ENCODE measurements around the gene CCT2.

CCT2 gene

DNA sequence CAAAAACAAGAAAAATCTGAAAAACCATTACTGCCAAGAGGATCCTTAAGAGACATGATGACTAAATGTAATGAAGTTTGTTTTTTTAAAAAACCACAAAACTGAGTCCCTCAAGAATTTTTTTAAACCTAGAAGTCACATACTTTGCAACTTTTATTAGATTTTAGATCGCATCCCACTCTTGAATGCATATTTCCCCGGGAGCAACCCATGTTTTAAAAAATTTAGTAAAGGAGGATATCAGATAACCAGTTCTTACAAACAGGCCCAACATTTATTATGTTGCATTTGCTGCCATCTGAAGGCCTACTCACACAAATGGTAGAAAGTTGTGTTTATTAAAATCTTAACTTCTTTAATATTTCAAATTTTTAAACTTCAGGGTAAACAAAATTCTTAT, 44.3 kb upstream of the CCT2 start:
- H3K4me3 ChIP-seq (ENCODE audit: low read depth, low read length) = no peak overlapping the region
- TF ChIP-seq ZSCAN23 (tag by site-specific recombination; IDR thresholded peaks at IDR 0.05) (no peak), PRDM6 (tag by site-specific recombination; IDR thresholded peaks at IDR 0.05) (0 out of 2 replicates have a peak, but pooled peaks have one; percentile 31)
- no peaks in the 10 kb centered on the region; the same call in none of the 2 replicates for H3K9me3 ChIP-seq (ENCODE audit: control insufficient read depth, insufficient read depth, low read depth, low read length)
- ChIA-PET CTCF (no interaction called here), POLR2A (no interaction called here)
- H3K36me3 ChIP-seq (ENCODE audit: control insufficient read depth in 2 of 2, insufficient read depth in 1 of 2, low read length in 2 of 2) = peaks cover 4% of the 10 kb centered on the region in 2 experiments
- no peaks in the 10 kb centered on the region for H3K4me1 ChIP-seq (ENCODE audit: control insufficient read depth, insufficient read depth, low read length)
- no peak overlapping the region for H3K27ac ChIP-seq (ENCODE audit: extremely low read depth, low read depth, low read length)

GRCh38 chr12:69544087-69544486, 41.2 kb upstream of the CCT2 start:
- Histone ChIP-seq H3K36me3 (ENCODE audit: control insufficient read depth in 2 of 2, insufficient read depth in 1 of 2, low read length in 2 of 2) (peaks cover 0 to 4% of the 10 kb centered on the region in 2 experiments; a peak in 2 of 3 replicates), H3K4me1 (ENCODE audit: control insufficient read depth, insufficient read depth, low read length) (no peaks in the 10 kb centered on the region), H3K9me3 (ENCODE audit: control insufficient read depth, insufficient read depth, low read depth, low read length) (no peaks in the 10 kb centered on the region; the same call in none of the 2 replicates), H3K27ac (ENCODE audit: extremely low read depth, low read depth, low read length) (no peak overlapping the region), H3K4me3 (ENCODE audit: low read depth, low read length) (no peak overlapping the region)
- POLR2A ChIA-PET = no interaction called here
- TF ChIP-seq ZBTB17 (tag by site-specific recombination; IDR thresholded peaks at IDR 0.05) (no peak), MEIS1 (CRISPR knock-in tag; IDR thresholded peaks at IDR 0.05; ENCODE audit: borderline replicate concordance) (no peak), ZNF423 (tag by site-specific recombination; IDR thresholded peaks at IDR 0.05) (no peak)
- CTCF ChIA-PET = no interaction called here

DNA sequence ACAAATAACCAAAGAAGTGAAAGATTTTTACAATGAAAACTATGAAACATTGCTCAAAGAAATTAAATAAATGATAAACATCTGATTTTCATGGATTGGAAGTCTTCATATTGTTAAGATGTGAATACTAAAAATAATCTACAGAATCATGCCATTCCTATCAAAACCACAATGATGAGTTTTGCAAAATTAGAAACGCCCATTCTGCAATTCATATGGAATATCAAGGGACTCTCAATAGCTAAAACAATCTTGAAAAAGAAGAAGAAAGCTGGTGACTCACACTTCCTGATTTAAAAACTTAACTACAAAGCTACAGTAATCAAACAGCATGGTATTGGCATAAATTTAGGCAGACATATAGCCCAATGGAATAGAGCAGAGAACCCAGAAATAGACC, 40.2 kb upstream of the CCT2 start:
- no peak overlapping the region for H3K27ac ChIP-seq (ENCODE audit: extremely low read depth, low read depth, low read length)
- H3K4me1 ChIP-seq (ENCODE audit: control insufficient read depth, insufficient read depth, low read length) = no peaks in the 10 kb centered on the region
- H3K36me3 ChIP-seq (ENCODE audit: control insufficient read depth in 2 of 2, insufficient read depth in 1 of 2, low read length in 2 of 2) = peaks cover 0 to 4% of the 10 kb centered on the region in 2 experiments; a peak in 2 of 3 replicates
- H3K4me3 ChIP-seq (ENCODE audit: low read depth, low read length) = no peak overlapping the region
- H3K9me3 ChIP-seq (ENCODE audit: control insufficient read depth, insufficient read depth, low read depth, low read length) = no peaks in the 10 kb centered on the region; the same call in none of the 2 replicates
- POLR2A ChIA-PET = no interaction called here
- TF ChIP-seq ZNF548 (tag by site-specific recombination; IDR thresholded peaks at IDR 0.05) = no peak
- no peak for TF ChIP-seq ZNF416 (tag by site-specific recombination; IDR thresholded peaks at IDR 0.05)
- CTCF ChIA-PET = no interaction called here

- no peak overlapping the region for H3K27ac ChIP-seq (ENCODE audit: extremely low read depth, low read depth, low read length)
- no peaks in the 10 kb centered on the region for H3K4me1 ChIP-seq (ENCODE audit: control insufficient read depth, insufficient read depth, low read length)
- CTCF ChIA-PET = interaction anchor here (0.6 to 1.1 kb wide), 2 partner anchors 19 to 22 kb away, joined by 3 to 4 read pairs; no protein-coding TSS in a partner anchor
- no peaks in the 10 kb centered on the region for H3K36me3 ChIP-seq (ENCODE audit: control insufficient read depth in 2 of 2, insufficient read depth in 1 of 2, low read length in 2 of 2)
- no peak for TF ChIP-seq ZSCAN16 (tag by site-specific recombination; IDR thresholded peaks at IDR 0.05)
- no peak for TF ChIP-seq ZEB2 (tag by site-specific recombination; IDR thresholded peaks at IDR 0.05)
- no peak for TF ChIP-seq ZNF121 (tag by site-specific recombination; IDR thresholded peaks at IDR 0.05)
- TF ChIP-seq ZNF146 (tag by site-specific recombination; IDR thresholded peaks at IDR 0.05) = peak; percentile 80
- H3K9me3 ChIP-seq (ENCODE audit: control insufficient read depth, insufficient read depth, low read depth, low read length) = no peaks in the 10 kb centered on the region; the same call in none of the 2 replicates
- POLR2A ChIA-PET = no interaction called here
- no peak overlapping the region for H3K4me3 ChIP-seq (ENCODE audit: low read depth, low read length)
Measured at GRCh38 chr12:69546693-69547438, 38.4 kb upstream of the CCT2 start.

DNA sequence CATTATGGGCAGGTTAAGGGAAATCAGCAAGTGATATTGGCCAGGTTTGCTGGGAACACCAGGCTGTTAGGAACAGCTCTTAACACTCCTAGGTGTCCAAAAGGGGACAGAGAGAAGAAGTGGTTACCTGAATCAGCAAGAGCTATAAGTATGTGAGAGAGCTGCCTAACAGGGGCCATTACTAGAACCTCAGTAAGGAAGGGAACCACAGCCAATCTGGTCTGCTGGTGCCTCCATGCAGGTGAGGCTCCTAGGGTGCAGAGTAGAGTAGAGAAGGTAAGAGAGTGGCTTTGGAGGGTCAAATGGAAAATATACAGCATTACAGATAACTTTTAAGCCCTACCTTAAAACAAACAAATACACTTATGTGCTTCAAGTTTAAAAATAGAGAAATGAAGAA, 36.6 kb upstream of the CCT2 start:
- POLR2A ChIA-PET = no interaction called here
- CTCF ChIA-PET = no interaction called here

More for the DNA sequence above, 36.6 kb upstream of the CCT2 start:
- no peaks in the 10 kb centered on the region; the same call in 1 of the 2 replicates for H3K9me3 ChIP-seq (ENCODE audit: control insufficient read depth, insufficient read depth, low read depth, low read length)
- H3K4me1 ChIP-seq (ENCODE audit: control insufficient read depth, insufficient read depth, low read length) = peaks cover 3% of the 10 kb centered on the region; the same call in 1 of the 2 replicates
- no peak overlapping the region for H3K4me3 ChIP-seq (ENCODE audit: low read depth, low read length)
- H3K36me3 ChIP-seq (ENCODE audit: control insufficient read depth in 2 of 2, insufficient read depth in 1 of 2, low read length in 2 of 2) = no peaks in the 10 kb centered on the region; a peak in 1 of 3 replicates
- TF ChIP-seq, protein P1, sequence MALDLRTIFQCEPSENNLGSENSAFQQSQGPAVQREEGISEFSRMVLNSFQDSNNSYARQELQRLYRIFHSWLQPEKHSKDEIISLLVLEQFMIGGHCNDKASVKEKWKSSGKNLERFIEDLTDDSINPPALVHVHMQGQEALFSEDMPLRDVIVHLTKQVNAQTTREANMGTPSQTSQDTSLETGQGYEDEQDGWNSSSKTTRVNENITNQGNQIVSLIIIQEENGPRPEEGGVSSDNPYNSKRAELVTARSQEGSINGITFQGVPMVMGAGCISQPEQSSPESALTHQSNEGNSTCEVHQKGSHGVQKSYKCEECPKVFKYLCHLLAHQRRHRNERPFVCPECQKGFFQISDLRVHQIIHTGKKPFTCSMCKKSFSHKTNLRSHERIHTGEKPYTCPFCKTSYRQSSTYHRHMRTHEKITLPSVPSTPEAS (tag by site-specific recombination; IDR thresholded peaks at IDR 0.05) = no peak
- H3K27ac ChIP-seq (ENCODE audit: extremely low read depth, low read depth, low read length) = no peak overlapping the region

All from HEK293 (cell line).